ENCODE data around the gene TBC1D22A.

TBC1D22A gene

GRCh38 chr22:46995501-46996360, 233.3 kb downstream of the TBC1D22A start:
- no peak for DNase-seq (ENCODE audit: low spot score)

- no peak for DNase-seq (ENCODE audit: low spot score)
Measured at GRCh38 chr22:46996595-46997310, 234.3 kb downstream of the TBC1D22A start.

- DNase-seq (ENCODE audit: low spot score) = no peak
Measured at GRCh38 chr22:46997311-46997970, 235.0 kb downstream of the TBC1D22A start.

- DNase-seq (ENCODE audit: low spot score) = no peak
Measured at GRCh38 chr22:46998331-46998730, 235.9 kb downstream of the TBC1D22A start.

- DNase-seq (ENCODE audit: low spot score) = no peak
Measured at GRCh38 chr22:47000256-47000655, 237.8 kb downstream of the TBC1D22A start.

- DNase-seq (ENCODE audit: low spot score) = no peak
Measured at GRCh38 chr22:47000888-47001287, 238.4 kb downstream of the TBC1D22A start.

- DNase-seq (ENCODE audit: low spot score) = no peak
Measured at GRCh38 chr22:47001288-47001687, 238.8 kb downstream of the TBC1D22A start.

- no peak for DNase-seq (ENCODE audit: low spot score)
Measured at GRCh38 chr22:47002692-47003091, 240.2 kb downstream of the TBC1D22A start.

- DNase-seq (ENCODE audit: low spot score) = no peak
Measured at GRCh38 chr22:47005506-47006408, 243.3 kb downstream of the TBC1D22A start.

- no peak for DNase-seq (ENCODE audit: low spot score)
Measured at GRCh38 chr22:47006433-47006832, 244.0 kb downstream of the TBC1D22A start.

- no peak for DNase-seq (ENCODE audit: low spot score)
Measured at GRCh38 chr22:47006869-47007268, 244.4 kb downstream of the TBC1D22A start.

- no peak for DNase-seq (ENCODE audit: low spot score)
Measured at GRCh38 chr22:47007496-47007895, 245.0 kb downstream of the TBC1D22A start.

GRCh38 chr22:47008208-47008885, 245.9 kb downstream of the TBC1D22A start:
- DNase-seq (ENCODE audit: low spot score) = no peak

GRCh38 chr22:47009304-47010101, 247.1 kb downstream of the TBC1D22A start:
- no peak for DNase-seq (ENCODE audit: low spot score)

GRCh38 chr22:47010211-47010610, 247.8 kb downstream of the TBC1D22A start:
- DNase-seq (ENCODE audit: low spot score) = no peak

- DNase-seq (ENCODE audit: low spot score) = no peak
Measured at GRCh38 chr22:47011131-47011858, 248.8 kb downstream of the TBC1D22A start.

GRCh38 chr22:47011859-47012258, 249.4 kb downstream of the TBC1D22A start:
- no peak for DNase-seq (ENCODE audit: low spot score)

- no peak for DNase-seq (ENCODE audit: low spot score)
Measured at GRCh38 chr22:47012589-47013370, 250.3 kb downstream of the TBC1D22A start.
